COR-L47 (cell line): ENCODE data around the gene DSG3.

Source experiments
- DNase-seq: peaks from one replicate; lab custom pipeline; 2025; lab: John Stamatoyannopoulos, UW

DSG3 gene, protein sequence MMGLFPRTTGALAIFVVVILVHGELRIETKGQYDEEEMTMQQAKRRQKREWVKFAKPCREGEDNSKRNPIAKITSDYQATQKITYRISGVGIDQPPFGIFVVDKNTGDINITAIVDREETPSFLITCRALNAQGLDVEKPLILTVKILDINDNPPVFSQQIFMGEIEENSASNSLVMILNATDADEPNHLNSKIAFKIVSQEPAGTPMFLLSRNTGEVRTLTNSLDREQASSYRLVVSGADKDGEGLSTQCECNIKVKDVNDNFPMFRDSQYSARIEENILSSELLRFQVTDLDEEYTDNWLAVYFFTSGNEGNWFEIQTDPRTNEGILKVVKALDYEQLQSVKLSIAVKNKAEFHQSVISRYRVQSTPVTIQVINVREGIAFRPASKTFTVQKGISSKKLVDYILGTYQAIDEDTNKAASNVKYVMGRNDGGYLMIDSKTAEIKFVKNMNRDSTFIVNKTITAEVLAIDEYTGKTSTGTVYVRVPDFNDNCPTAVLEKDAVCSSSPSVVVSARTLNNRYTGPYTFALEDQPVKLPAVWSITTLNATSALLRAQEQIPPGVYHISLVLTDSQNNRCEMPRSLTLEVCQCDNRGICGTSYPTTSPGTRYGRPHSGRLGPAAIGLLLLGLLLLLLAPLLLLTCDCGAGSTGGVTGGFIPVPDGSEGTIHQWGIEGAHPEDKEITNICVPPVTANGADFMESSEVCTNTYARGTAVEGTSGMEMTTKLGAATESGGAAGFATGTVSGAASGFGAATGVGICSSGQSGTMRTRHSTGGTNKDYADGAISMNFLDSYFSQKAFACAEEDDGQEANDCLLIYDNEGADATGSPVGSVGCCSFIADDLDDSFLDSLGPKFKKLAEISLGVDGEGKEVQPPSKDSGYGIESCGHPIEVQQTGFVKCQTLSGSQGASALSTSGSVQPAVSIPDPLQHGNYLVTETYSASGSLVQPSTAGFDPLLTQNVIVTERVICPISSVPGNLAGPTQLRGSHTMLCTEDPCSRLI

GRCh38 chr18:31447530-31448191 is at the start of gene DSG3:
Gene DSG3 (plus strand): TSS chr18:31447741. CDS start chr18:31447878, 137 bp downstream.
- DNase-seq = no peak

GRCh38 chr18:31398191-31398590 is 49.4 kb upstream of the DSG3 start:
- DNase-seq = no peak

DNA sequence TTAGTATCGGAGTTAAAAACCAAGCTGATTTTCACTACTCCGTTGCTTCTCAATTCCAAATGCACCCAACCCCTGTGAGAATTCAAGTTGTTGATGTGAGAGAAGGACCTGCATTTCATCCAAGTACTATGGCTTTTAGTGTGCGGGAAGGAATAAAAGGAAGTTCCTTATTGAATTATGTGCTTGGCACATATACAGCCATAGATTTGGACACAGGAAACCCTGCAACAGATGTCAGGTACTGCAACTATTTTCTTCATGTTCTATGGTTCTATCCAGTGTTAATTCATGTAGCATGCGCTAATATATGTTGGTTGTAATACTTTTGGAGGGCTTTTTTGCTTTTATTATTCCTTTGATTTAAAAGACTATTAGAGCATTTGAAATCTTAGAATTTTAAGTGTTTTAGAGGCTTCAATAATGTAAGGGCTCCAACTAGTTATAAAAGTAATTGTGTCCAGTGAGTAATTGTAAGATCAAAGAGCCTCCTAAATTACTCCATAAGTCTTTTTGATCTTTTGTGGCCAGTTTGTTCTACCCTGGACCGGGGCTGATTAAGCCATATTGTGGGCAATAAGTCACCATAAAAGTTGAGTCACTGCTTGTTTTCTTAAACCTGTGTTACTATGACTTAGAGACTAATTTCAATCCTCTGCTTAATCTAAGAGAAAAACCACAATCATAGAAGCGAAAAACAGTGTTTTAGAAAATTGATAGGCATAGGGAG is 48.1 kb upstream of the DSG3 start:
- no peak for DNase-seq

GRCh38 chr18:31401156-31402025 is 46.1 kb upstream of the DSG3 start:
- no peak for DNase-seq

DNA sequence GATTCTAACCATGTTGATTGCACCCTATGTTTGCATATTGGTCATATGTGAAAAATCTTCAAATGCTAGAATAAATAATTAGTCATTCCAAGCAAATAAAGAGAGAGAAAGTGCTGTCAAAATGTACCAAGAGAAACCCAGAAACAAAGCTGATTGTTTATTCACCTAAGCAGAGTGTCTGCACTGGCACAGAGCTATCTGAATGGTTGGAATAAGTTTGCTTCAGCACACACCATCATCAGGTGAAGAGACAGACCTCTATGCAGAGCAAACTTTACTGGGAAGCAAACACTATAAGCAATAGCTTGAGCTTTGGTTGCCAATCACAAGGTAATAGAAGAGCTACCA is 45.5 kb upstream of the DSG3 start:
- DNase-seq = no peak

DNA sequence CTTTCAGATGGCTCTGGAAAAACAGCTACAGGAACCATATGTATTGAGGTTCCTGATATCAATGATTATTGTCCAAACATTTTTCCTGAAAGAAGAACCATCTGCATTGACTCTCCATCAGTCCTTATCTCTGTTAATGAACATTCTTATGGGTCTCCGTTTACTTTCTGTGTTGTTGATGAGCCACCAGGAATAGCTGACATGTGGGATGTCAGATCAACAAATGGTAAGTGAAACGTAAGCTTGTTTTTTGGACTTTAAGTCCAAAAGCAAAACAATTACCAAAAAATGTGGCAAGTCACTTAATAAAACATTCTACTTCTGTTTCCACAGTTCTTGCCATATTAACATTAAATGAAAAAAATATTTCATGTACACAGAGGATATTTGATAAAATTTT is 44.1 kb upstream of the DSG3 start:
- DNase-seq = no peak

GRCh38 chr18:31407649-31408048 is 39.9 kb upstream of the DSG3 start:
- no peak for DNase-seq

DNA sequence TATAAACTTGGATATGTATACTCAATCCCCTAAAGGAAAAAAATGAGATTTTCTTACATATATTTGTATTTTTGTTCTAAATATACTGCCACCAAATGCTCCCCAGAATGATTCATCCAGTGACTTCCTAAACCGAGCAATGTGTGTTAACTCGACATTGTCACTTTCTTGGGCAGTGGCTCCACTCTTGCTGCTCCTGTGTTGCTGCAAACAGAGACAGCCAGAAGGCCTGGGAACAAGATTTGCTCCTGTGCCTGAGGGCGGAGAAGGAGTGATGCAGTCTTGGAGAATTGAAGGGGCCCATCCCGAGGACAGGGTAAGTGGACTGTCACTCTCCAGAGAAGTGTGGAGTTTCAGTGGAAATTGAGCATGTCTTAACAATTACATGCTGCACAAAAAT is 38.3 kb upstream of the DSG3 start:
- DNase-seq = no peak

DNA sequence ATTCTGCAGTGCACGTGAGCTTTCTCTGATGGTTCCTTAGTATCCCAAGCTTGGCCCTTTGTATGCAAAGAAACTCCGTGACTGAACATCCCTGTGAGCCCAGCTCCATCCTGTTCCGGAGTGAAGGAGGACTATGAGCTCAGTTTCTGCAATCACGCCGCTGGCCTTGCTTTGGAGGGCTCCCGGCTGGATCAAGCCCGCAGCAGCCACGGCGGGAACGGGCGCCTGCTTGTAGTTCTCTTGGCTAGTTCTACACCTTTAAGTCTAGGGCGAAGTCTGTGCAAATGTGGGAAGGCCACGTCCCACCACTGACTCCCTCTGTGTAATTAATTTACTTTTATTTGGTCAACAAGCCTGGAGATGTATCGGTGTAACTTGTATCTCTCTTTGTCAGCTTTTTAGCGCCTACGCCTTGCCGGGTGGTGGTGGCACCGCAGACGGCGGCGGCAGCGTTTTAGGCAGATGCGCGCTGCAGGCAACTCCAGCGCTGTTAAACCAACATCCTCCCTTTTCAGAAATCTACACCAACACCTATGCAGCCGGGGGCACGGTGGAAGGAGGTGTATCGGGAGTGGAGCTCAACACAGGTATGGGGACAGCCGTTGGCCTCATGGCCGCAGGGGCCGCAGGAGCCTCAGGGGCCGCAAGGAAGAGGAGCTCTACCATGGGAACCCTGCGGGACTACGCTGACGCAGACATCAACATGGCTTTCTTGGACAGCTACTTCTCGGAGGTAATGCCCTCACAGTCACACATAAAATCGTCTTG is 36.6 kb upstream of the DSG3 start:
- DNase-seq = no peak

GRCh38 chr18:31413137-31413536 is 34.4 kb upstream of the DSG3 start:
- DNase-seq = no peak

DNA sequence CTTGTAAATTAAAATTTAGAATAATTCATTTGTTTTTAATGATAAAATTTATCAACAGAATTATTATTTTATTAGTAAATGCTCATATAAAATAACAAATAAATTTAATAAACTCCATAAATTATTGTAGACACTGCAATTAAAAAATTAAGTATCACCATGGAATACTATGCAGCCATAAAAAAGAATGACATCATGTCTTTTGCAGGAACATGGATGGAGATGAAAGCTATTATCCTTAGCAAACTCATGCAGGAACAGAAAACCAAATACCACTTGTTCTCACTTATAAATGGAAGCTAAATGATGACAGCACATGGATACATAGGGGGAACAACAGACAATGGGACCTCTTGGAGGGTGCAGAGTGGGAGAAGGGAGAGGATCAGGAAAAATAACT is 29.7 kb upstream of the DSG3 start:
- DNase-seq = no peak

DNA sequence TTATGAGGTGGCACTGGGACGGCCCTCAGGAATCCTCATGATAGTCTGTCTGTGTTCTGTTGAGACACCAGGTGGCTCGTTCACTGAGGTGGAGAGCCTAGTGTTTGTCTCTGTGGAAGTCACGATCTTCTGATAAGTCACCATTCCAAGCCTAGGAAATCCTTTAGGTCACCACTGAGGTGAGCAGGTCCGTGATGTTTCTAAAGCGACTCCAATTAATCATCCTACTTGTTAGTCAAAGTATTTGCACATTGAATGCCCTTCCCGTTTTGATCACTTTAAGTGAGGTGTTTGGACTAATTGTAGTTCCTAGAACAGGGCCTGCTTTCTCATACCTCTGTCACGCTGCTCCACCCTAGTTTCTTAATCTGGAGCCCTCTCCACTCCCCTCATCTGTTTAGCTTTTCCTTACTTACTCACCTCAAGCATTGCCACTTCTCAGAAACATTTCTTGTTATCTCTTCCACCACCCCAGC is 28.0 kb upstream of the DSG3 start:
- DNase-seq = no peak

- DNase-seq = no peak
Measured at GRCh38 chr18:31420032-31420431, 27.5 kb upstream of the DSG3 start.

DNA sequence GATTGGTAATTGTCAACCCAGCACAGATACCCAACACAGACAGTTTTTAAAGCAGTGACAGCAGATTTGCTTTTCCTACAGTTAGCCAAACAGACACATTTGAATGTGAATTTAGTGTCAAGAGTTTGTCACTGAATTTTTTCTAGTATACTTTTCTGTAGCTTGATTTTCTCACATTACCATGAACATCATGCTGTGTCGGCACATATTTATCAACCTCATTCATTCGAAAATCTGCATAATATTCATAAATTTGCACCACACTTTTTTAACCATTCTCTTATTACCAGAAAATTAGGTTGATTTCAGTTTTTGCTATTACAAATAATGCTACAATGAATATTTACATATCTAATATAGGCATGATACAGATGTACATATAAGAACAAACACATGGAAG is 27.0 kb upstream of the DSG3 start:
- DNase-seq = no peak

GRCh38 chr18:31424383-31424988 is 23.1 kb upstream of the DSG3 start:
- DNase-seq = peak; percentile 22

GRCh38 chr18:31426021-31426420 is 21.5 kb upstream of the DSG3 start:
- DNase-seq = no peak

- no peak for DNase-seq
Measured at GRCh38 chr18:31426871-31427406, 20.6 kb upstream of the DSG3 start.

DNA sequence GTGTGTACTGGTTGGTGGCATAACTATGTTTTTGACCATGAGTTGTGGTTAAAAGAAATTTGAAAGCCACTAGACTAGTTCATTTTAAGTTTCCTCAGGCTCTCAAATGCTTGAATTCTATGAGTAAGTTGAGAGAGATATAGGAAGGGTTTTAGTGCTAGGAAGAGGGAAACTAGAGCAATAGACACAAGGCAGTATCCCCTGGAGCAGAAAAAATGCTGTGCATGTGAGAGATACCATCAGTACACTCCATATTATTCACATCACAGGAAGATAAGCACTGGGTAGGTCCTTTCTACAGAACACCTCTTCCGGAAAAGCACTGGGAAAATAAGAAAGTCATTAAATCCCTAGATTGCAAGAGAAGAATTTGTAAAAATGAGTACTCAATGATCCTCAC is 19.3 kb upstream of the DSG3 start:
- DNase-seq = no peak

GRCh38 chr18:31429623-31430022 is 17.9 kb upstream of the DSG3 start:
- DNase-seq = no peak
